GM12892 (cell line): Measurements from ENCODE around the gene SDK2.

Experiments
- POLR2A ChIP-seq: IDR thresholded peaks from 2 replicates; pipeline ENCODE4 v1.6.1; 2011; ENCODE audit warnings: low read depth, low read length, control low read depth
- TAF1 ChIP-seq: IDR thresholded peaks from 2 replicates; pipeline ENCODE4 v1.6.1; 2011; ENCODE audit warnings: low read depth, mild to moderate bottlenecking, control low read depth, low read length, borderline replicate concordance

DNA sequence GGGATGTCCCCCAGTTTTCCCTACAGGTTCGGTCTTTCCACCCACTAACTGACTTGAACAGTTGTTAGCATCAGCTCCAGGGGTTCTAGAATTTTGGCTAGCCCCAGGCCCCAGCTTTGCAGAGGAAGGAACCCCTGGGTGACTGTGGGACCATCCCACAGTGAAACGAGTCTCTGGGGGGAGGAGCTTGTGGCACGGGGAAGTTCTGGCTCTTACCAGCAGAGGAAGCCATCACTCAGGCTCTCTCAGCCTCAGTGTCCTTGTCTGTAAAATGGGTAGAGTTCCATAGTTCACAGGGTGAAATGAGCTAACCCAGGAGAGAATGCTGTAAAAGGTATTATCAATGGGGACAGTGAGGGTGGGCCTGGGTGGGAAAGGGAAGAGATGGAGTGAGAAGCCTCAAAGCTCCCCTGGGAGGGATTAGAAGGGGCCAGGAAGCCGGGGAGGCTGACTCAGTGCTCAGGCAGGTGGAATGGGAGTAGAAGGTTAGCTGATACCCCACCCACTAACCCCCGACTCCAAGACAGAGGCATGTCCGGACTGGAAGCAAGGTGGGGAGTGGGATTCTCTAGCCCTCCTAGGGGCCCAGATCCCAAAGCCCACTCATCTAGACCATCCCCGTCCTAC, 301.6 kb downstream of the SDK2 start:
- no peak for TF ChIP-seq POLR2A
- no peak for TF ChIP-seq TAF1
